ENCODE data around the gene CBX2. TPM values are rescaled to one million over a fixed set of nuclear protein-coding genes. Genes with fewer than 3 reads are reported as not detected.

Gene CBX2
- total RNA-seq, 1 donor from 2014 or later = 4.6 TPM

GRCh38 chr17:79786930-79787643 lies 9.1 kb downstream of the CBX2 start:
- DNase-seq (ENCODE audit: low read depth in 2 of 2) = no peak

- no peak for DNase-seq (ENCODE audit: low read depth in 2 of 2)
Measured at GRCh38 chr17:79788455-79788854, 10.5 kb downstream of the CBX2 start.

GRCh38 chr17:79788989-79789942 lies 11.3 kb downstream of the CBX2 start:
- no peak for DNase-seq (ENCODE audit: low read depth in 2 of 2)

GRCh38 chr17:79789943-79790804 lies 12.2 kb downstream of the CBX2 start:
- DNase-seq (ENCODE audit: low read depth in 2 of 2) = peak; percentile 47 to 56

GRCh38 chr17:79790805-79791734 lies 13.1 kb downstream of the CBX2 start:
- no peak for DNase-seq (ENCODE audit: low read depth in 2 of 2)

GRCh38 chr17:79791735-79792161 lies 13.8 kb downstream of the CBX2 start:
- DNase-seq (ENCODE audit: low read depth in 2 of 2) = no peak

- DNase-seq (ENCODE audit: low read depth in 2 of 2) = no peak
Measured at GRCh38 chr17:79792341-79792871, 14.5 kb downstream of the CBX2 start.

- peak in 1 of 2 donors; percentile 30 for DNase-seq (ENCODE audit: low read depth in 2 of 2)
Measured at GRCh38 chr17:79792984-79793923, 15.3 kb downstream of the CBX2 start.

- peak in 1 of 2 donors; percentile 42 for DNase-seq (ENCODE audit: low read depth in 2 of 2)
Measured at GRCh38 chr17:79793924-79794304, 16.0 kb downstream of the CBX2 start.

GRCh38 chr17:79794659-79795511 lies 16.9 kb downstream of the CBX2 start:
- no peak for DNase-seq (ENCODE audit: low read depth in 2 of 2)

GRCh38 chr17:79795795-79796443 lies 18.0 kb downstream of the CBX2 start:
- DNase-seq (ENCODE audit: low read depth in 2 of 2) = no peak

- DNase-seq (ENCODE audit: low read depth in 2 of 2) = no peak
Measured at GRCh38 chr17:79796444-79796762, 18.5 kb downstream of the CBX2 start.

GRCh38 chr17:79796763-79797491 lies 19.0 kb downstream of the CBX2 start, which contains the start of gene CBX8:
CBX8 (minus strand) TSS chr17:79797077; CDS start chr17:79796998, 79 bp downstream.
- DNase-seq (ENCODE audit: low read depth in 2 of 2) = peak; percentile 99 to 100

- DNase-seq (ENCODE audit: low read depth in 2 of 2) = no peak
Measured at GRCh38 chr17:79797492-79798298, 19.7 kb downstream of the CBX2 start.

GRCh38 chr17:79798299-79799173 lies 20.6 kb downstream of the CBX2 start:
- DNase-seq (ENCODE audit: low read depth in 2 of 2) = no peak
